Activated T-helper 1 cell treated with anti-CD3 and anti-CD28 coated beads, Interleukin-12 subunit alpha, Interleukin-12 subunit beta, Interleukin-2, Interleukin-4 antibody, amounts not matched to agents 30 ng/mL and 10 ng/mL and 1 ng/mL, durations not matched to agents 14 hours and 24 hours and 36 hours (primary cell): ENCODE results near the gene ANAPC13. TPM values are rescaled to one million over a fixed set of nuclear protein-coding genes. Genes with fewer than 3 reads are reported as not detected.

Experiments used
- DNase-seq: peaks from one replicate; pipeline ENCODE4 v3.0.0; 2021; ENCODE audit warnings: low spot score
- H3K27ac Mint-ChIP-seq: one replicate; pipeline ENCODE4 v1.8.0; 2021; ENCODE audit warnings: mild to moderate bottlenecking, mixed read lengths
- H3K27me3 Mint-ChIP-seq: one replicate; pipeline ENCODE4 v1.8.0; 2022; ENCODE audit warnings: mild to moderate bottlenecking, moderate library complexity, mixed read lengths; ENCODE audit not compliant: insufficient read depth
- H3K36me3 Mint-ChIP-seq: one replicate; pipeline ENCODE4 v1.8.0; 2021; ENCODE audit warnings: low read depth, mixed read lengths
- H3K4me1 Mint-ChIP-seq: one replicate; pipeline ENCODE4 v1.8.0; 2021; ENCODE audit warnings: low read depth, mixed read lengths
- H3K4me3 Mint-ChIP-seq: one replicate; pipeline ENCODE4 v1.8.0; 2021; ENCODE audit warnings: mild to moderate bottlenecking, moderate library complexity, mixed read lengths
- H3K9me3 Mint-ChIP-seq: one replicate; pipeline ENCODE4 v1.8.0; 2021; ENCODE audit warnings: mixed read lengths
- intact Hi-C: fragments of 100-400 bp; cut with micrococcal nuclease; formaldehyde crosslinking; loops from one replicate; pipeline ENCODE4 v1.15.1; 2024
- total RNA-seq: library from RNA; stranded (reverse); gene quantifications from 2 replicates; pipeline ENCODE4 v1.2.3, GENCODE V29; 2022

The ANAPC13 gene, protein sequence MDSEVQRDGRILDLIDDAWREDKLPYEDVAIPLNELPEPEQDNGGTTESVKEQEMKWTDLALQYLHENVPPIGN
- total RNA-seq = 25.2 and 26.8 TPM in 2 replicates

GRCh38 chr3:134485718-134486576, at the start of gene ANAPC13, which contains the start of gene CEP63:
Gene ANAPC13 (minus strand): TSS chr3:134485985. CDS start chr3:134482904, 3,081 bp downstream.
Gene CEP63 (plus strand): TSS chr3:134486057. CDS start chr3:134495321, 9,264 bp downstream.
- Mint-ChIP-seq H3K36me3 (peaks cover 21% of the 10 kb centered on the region), H3K4me1 (peaks cover 47% of the 10 kb centered on the region), H3K27me3 (peaks cover 3% of the 10 kb centered on the region), H3K4me3 (peak within 1 kb of the TSS; percentile 92), H3K27ac (peak within 1 kb of the TSS; percentile 100), H3K9me3 (no peaks in the 10 kb centered on the region)
- DNase-seq = peak; percentile 87
- intact Hi-C loops = loop anchor here (1.0 to 10.0 kb wide), 10 partner anchors 192 to 1764 kb away; partner anchors contain the start of genes NPHP3, PCCB, RYK and SRPRB

DNA sequence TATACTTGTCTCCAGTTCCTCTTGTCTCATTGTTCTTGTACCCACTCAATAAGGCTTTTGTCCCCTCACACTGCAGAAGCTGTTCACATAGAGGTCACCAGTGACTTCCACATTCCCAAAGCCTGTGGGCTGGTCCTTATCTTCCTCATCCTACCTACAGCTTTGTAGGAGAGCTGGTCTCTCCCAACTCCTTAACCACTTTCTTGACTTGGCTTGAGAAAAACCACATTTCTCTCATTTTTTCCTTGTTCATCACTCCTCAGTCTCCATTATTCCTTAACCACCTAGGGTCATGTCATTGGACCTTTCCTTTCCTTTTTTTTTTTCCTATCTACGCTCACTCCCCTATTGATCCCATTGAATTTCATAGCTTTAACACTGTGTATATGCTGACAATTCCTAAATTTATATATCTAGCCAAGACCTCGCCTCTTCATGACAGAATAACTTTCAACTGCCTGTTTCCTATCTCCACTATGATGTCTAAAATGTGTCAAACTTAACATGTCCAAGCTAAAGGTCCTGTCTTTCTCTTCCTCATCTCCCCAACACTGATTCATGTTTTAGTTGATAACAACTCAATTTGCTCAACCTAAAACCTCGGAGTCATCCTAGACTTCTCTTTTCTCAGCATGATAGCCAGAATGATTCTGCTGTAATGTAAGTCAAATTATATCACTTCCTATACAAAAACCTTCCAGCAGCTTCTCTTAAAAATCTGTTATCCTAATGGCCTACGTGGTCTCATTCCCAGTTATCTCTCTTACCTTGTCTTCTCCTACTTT, 49.6 kb upstream of the ANAPC13 start:
- peaks cover 9% of the 10 kb centered on the region for H3K36me3 Mint-ChIP-seq
- no peak overlapping the region for H3K4me3 Mint-ChIP-seq
- DNase-seq = no peak
- no peaks in the 10 kb centered on the region for H3K4me1 Mint-ChIP-seq
- H3K9me3 Mint-ChIP-seq = no peaks in the 10 kb centered on the region
- H3K27ac Mint-ChIP-seq = no peak overlapping the region
- intact Hi-C loops = no loop called here
- H3K27me3 Mint-ChIP-seq = no peaks in the 10 kb centered on the region

DNA sequence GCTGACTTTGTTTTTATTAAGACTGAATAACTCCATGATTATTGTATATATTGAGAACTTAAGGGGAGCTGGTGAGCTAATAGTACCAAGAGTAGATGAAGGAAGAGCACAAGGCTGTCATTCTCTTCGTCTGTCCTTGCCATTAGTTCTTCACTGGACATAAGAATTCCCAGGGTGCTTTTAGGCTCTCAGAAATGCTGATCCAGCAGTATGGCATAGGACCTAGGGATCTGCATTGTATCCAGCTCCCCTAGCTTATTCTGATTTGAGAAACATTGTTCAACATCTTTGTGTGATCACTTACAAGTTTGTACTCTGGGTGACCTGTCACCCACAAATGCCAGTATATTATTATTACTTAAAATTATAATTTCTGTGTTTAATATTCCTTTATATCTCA, 47.7 kb upstream of the ANAPC13 start:
- no peak overlapping the region for H3K27ac Mint-ChIP-seq
- H3K4me3 Mint-ChIP-seq = no peak overlapping the region
- H3K9me3 Mint-ChIP-seq = no peaks in the 10 kb centered on the region
- intact Hi-C loops = no loop called here
- H3K36me3 Mint-ChIP-seq = peaks cover 9% of the 10 kb centered on the region
- H3K27me3 Mint-ChIP-seq = no peaks in the 10 kb centered on the region
- no peak for DNase-seq
- H3K4me1 Mint-ChIP-seq = no peaks in the 10 kb centered on the region

DNA sequence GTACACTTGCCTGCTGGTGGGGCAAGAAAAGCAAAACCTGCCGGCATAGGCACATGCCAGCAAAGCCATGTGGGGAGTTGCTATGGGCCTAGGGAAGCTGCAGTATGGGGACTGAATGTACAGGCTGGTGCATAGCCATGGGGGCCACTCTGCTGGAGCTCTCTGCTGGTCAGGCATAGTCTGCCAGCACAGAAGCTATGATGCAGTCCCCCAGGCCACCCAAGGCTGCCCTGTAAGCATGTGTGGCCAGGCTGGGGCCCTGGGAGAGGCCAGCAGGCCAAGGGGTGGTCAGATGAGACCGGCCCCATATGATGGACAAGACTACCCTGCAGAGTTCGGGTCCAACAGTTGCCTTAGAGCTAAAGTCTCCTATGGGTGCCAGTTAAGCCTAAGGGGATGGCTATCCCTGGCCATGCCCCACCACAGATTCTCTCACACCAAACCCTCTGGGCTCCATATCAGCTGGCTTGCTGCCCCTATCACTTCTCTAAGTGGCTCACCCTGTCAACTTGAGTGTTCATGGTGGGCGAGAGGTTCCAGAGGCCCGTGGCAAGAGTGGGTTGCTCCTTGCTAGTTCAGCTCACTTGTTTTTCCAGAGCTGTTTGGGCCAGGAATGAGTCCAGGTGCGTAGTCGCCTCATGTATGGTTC, 41.9 kb upstream of the ANAPC13 start:
- Mint-ChIP-seq H3K27me3 (no peaks in the 10 kb centered on the region), H3K4me3 (no peak overlapping the region), H3K27ac (no peak overlapping the region), H3K36me3 (peaks cover 24% of the 10 kb centered on the region), H3K4me1 (no peaks in the 10 kb centered on the region), H3K9me3 (peaks cover 39% of the 10 kb centered on the region)
- intact Hi-C loops = no loop called here
- no peak for DNase-seq

- Mint-ChIP-seq H3K9me3 (peaks cover 44% of the 10 kb centered on the region), H3K4me1 (no peaks in the 10 kb centered on the region), H3K27me3 (no peaks in the 10 kb centered on the region), H3K27ac (no peak overlapping the region), H3K36me3 (peaks cover 29% of the 10 kb centered on the region), H3K4me3 (no peak overlapping the region)
- no peak for DNase-seq
- intact Hi-C loops = no loop called here
Observed at GRCh38 chr3:134527037-134527436, 41.3 kb upstream of the ANAPC13 start.

DNA sequence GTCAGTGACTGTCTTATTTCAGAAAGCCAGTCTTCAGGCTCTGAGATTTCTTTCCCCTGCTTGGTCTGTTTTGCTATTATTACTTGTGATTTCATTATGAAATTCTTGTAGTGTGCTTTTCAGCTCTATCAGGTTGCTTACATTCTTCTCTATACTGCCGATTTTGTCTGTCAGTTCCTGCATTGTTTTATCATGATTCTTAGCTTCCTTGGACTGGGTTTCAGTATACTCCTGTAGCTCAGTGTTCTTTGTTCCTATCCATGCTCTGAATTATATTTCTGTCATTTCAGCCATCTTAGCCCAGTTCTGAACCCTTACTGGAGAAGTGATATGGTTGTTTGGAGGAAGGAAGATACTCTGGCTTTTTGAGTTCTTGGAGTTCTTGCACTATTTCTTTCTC, 40.5 kb upstream of the ANAPC13 start:
- Mint-ChIP-seq H3K4me3 (no peak overlapping the region), H3K36me3 (peaks cover 33% of the 10 kb centered on the region), H3K4me1 (no peaks in the 10 kb centered on the region), H3K27ac (no peak overlapping the region), H3K27me3 (no peaks in the 10 kb centered on the region), H3K9me3 (peaks cover 48% of the 10 kb centered on the region)
- DNase-seq = no peak
- intact Hi-C loops = no loop called here

DNA sequence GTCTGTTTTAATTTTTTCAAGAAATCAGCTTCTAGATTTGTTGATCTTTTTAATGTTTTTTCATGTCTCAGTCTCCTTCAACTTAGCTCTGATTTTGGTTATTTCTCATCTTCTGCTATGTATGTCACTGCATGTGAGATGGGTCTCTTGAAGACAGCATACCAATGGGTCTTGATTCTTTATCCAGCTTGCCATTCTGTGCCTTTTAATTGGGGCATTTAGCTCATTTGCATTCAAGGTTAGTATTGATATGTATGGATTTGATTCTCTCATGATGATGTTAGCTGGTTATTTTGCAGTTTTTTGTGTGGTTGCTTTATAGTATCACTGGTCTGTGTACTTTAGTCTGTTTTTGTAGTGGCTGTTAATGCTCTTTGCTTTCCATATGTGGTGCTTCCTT, 39.5 kb upstream of the ANAPC13 start:
- H3K9me3 Mint-ChIP-seq = peaks cover 55% of the 10 kb centered on the region
- H3K27ac Mint-ChIP-seq = no peak overlapping the region
- H3K4me1 Mint-ChIP-seq = no peaks in the 10 kb centered on the region
- intact Hi-C loops = no loop called here
- no peaks in the 10 kb centered on the region for H3K27me3 Mint-ChIP-seq
- H3K36me3 Mint-ChIP-seq = peaks cover 33% of the 10 kb centered on the region
- H3K4me3 Mint-ChIP-seq = no peak overlapping the region
- no peak for DNase-seq

GRCh38 chr3:134522541-134522940, 36.8 kb upstream of the ANAPC13 start:
- H3K9me3 Mint-ChIP-seq = peaks cover 61% of the 10 kb centered on the region
- no peak for DNase-seq
- no peak overlapping the region for H3K27ac Mint-ChIP-seq
- no peak overlapping the region for H3K4me3 Mint-ChIP-seq
- H3K27me3 Mint-ChIP-seq = no peaks in the 10 kb centered on the region
- peaks cover 38% of the 10 kb centered on the region for H3K36me3 Mint-ChIP-seq
- intact Hi-C loops = no loop called here
- H3K4me1 Mint-ChIP-seq = no peaks in the 10 kb centered on the region

- H3K4me3 Mint-ChIP-seq = no peak overlapping the region
- intact Hi-C loops = no loop called here
- H3K27me3 Mint-ChIP-seq = no peaks in the 10 kb centered on the region
- H3K9me3 Mint-ChIP-seq = peaks cover 23% of the 10 kb centered on the region
- H3K4me1 Mint-ChIP-seq = no peaks in the 10 kb centered on the region
- no peak for DNase-seq
- peaks cover 29% of the 10 kb centered on the region for H3K36me3 Mint-ChIP-seq
- H3K27ac Mint-ChIP-seq = no peak overlapping the region
Observed at GRCh38 chr3:134517791-134518190, 32.0 kb upstream of the ANAPC13 start.

- DNase-seq = no peak
Observed at GRCh38 chr3:134516905-134517304, 31.1 kb upstream of the ANAPC13 start.

GRCh38 chr3:134511500-134511899, 25.7 kb upstream of the ANAPC13 start:
- peaks cover 41% of the 10 kb centered on the region for H3K36me3 Mint-ChIP-seq
- no peak overlapping the region for H3K4me3 Mint-ChIP-seq
- H3K27ac Mint-ChIP-seq = no peak overlapping the region
- H3K27me3 Mint-ChIP-seq = no peaks in the 10 kb centered on the region
- intact Hi-C loops = no loop called here
- H3K4me1 Mint-ChIP-seq = peaks cover 8% of the 10 kb centered on the region
- H3K9me3 Mint-ChIP-seq = peaks cover 10% of the 10 kb centered on the region
- no peak for DNase-seq

More at GRCh38 chr3:134516905-134517304, 31.1 kb upstream of the ANAPC13 start:
- Mint-ChIP-seq H3K27me3 (no peaks in the 10 kb centered on the region), H3K27ac (no peak overlapping the region), H3K36me3 (peaks cover 25% of the 10 kb centered on the region), H3K9me3 (peaks cover 15% of the 10 kb centered on the region), H3K4me3 (no peak overlapping the region), H3K4me1 (no peaks in the 10 kb centered on the region)
- intact Hi-C loops = no loop called here

DNA sequence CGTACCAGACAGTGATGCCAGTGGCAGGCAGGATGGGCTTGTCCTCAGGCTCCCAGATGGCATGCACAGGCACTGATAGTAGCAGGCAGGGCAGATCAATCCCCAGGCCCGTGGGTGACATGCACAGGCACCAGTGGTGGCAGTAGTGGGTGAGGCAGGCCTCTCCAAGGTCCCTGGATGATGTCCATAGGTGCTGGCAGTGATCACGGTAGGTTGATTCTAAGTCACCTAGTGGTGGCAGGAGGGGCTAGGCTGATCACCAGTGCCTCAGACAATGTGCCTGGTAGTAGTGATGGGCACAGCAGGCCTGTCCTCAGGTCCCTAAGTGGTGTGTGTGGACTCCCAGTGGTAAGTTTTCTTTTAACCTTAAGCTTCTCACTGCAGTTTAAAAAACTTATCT, 19.7 kb upstream of the ANAPC13 start:
- no peaks in the 10 kb centered on the region for H3K27me3 Mint-ChIP-seq
- no peaks in the 10 kb centered on the region for H3K4me1 Mint-ChIP-seq
- intact Hi-C loops = no loop called here
- H3K27ac Mint-ChIP-seq = no peak overlapping the region
- H3K9me3 Mint-ChIP-seq = peaks cover 44% of the 10 kb centered on the region
- peaks cover 51% of the 10 kb centered on the region for H3K36me3 Mint-ChIP-seq
- no peak overlapping the region for H3K4me3 Mint-ChIP-seq
- no peak for DNase-seq
